SK-N-SH treated with all-trans-retinoic acid at 6 μM for 48 hours (cell line): ENCODE data around the gene REPS1.

Experiments used
- ATAC-seq: fragments of 200-7000 bp; cut with Tn5 transposase; 3 replicates; pipeline ENCODE4 v1.9.1; 2020; ENCODE audit warnings: mild to moderate bottlenecking, moderate library complexity
- ARNTL ChIP-seq: fragments of 450-650 bp; formaldehyde crosslinking; IDR thresholded peaks from 2 replicates; pipeline ENCODE4 v1.5.0; 2020; ENCODE audit warnings: low read depth, mild to moderate bottlenecking, moderate library complexity, borderline replicate concordance
- BACH2 ChIP-seq: fragments of 250-450 bp; sonication (Bioruptor Pico); IDR thresholded peaks from 2 replicates; pipeline ENCODE4 v1.9.0; 2021; ENCODE audit warnings: mild to moderate bottlenecking, borderline replicate concordance
- CSDC2 ChIP-seq: fragments of 250-450 bp; sonication (Bioruptor Pico); IDR thresholded peaks from 2 replicates; pipeline ENCODE4 v1.5.0; 2020; ENCODE audit warnings: mild to moderate bottlenecking, moderate library complexity
- ESRRG ChIP-seq: fragments of 250-450 bp; sonication (Bioruptor Pico); IDR thresholded peaks from 2 replicates; pipeline ENCODE4 v1.6.1; 2021; ENCODE audit warnings: mild to moderate bottlenecking
- GLIS3 ChIP-seq: fragments of 250-450 bp; sonication (Bioruptor Pico); IDR thresholded peaks from 2 replicates; pipeline ENCODE4 v1.5.0; 2020; ENCODE audit warnings: mild to moderate bottlenecking, moderate library complexity
- OSR1 ChIP-seq: fragments of 250-450 bp; sonication (Bioruptor Pico); IDR thresholded peaks from 2 replicates; pipeline ENCODE4 v1.8.0; 2022; ENCODE audit warnings: moderate library complexity, mild to moderate bottlenecking, inconsistent platforms
- POU6F1 ChIP-seq: fragments of 250-450 bp; sonication (Bioruptor Pico); IDR thresholded peaks from 2 replicates; pipeline ENCODE4 v1.8.0; 2021; ENCODE audit warnings: low read depth, mild to moderate bottlenecking, moderate library complexity, borderline replicate concordance
- PPARA ChIP-seq: fragments of 250-450 bp; sonication (Bioruptor Pico); IDR thresholded peaks from 2 replicates; pipeline ENCODE4 v1.5.0; 2020; ENCODE audit warnings: mild to moderate bottlenecking, borderline replicate concordance
- RARB ChIP-seq: fragments of 250-450 bp; sonication (Bioruptor Pico); IDR thresholded peaks from 2 replicates; pipeline ENCODE4 v1.8.0; 2021; ENCODE audit warnings: mild to moderate bottlenecking, moderate library complexity
- SNAI2 ChIP-seq: fragments of 250-450 bp; sonication (Bioruptor Pico); IDR thresholded peaks from 2 replicates; pipeline ENCODE4 v1.5.0; 2020; ENCODE audit warnings: mild to moderate bottlenecking, moderate library complexity
- TCF4 ChIP-seq: fragments of 250-450 bp; sonication (Bioruptor Pico); IDR thresholded peaks from 2 replicates; pipeline ENCODE4 v1.8.0; 2021; ENCODE audit warnings: mild to moderate bottlenecking, moderate library complexity, borderline replicate concordance
- TOX ChIP-seq: fragments of 250-450 bp; sonication (Bioruptor Pico); IDR thresholded peaks from 2 replicates; pipeline ENCODE4 v1.8.0; 2021; ENCODE audit warnings: mild to moderate bottlenecking, moderate library complexity, borderline replicate concordance
- TSHZ2 ChIP-seq: fragments of 250-450 bp; sonication (Bioruptor Pico); IDR thresholded peaks from 2 replicates; pipeline ENCODE4 v1.5.0; 2020; ENCODE audit warnings: mild to moderate bottlenecking, moderate library complexity
- ZC3H10 ChIP-seq: fragments of 250-450 bp; sonication (Bioruptor Pico); IDR thresholded peaks from 2 replicates; pipeline ENCODE4 v1.5.1; 2021; ENCODE audit warnings: mild to moderate bottlenecking, moderate library complexity
- ZFP3 ChIP-seq: fragments of 250-450 bp; sonication (Bioruptor Pico); IDR thresholded peaks from 2 replicates; pipeline ENCODE4 v1.5.0; 2020; ENCODE audit warnings: mild to moderate bottlenecking, moderate library complexity
- ZFP30 ChIP-seq: fragments of 450-650 bp; formaldehyde crosslinking; IDR thresholded peaks from 2 replicates; pipeline ENCODE4 v1.5.0; 2022; ENCODE audit warnings: mild to moderate bottlenecking, moderate library complexity
- ZNF565 ChIP-seq: fragments of 450-650 bp; formaldehyde crosslinking; conservative IDR thresholded peaks from 2 replicates; pipeline ENCODE4 v1.5.0; 2020; ENCODE audit warnings: low read depth, mild to moderate bottlenecking, moderate library complexity
- ZNF70 ChIP-seq: fragments of 450-650 bp; formaldehyde crosslinking; IDR thresholded peaks from 2 replicates; pipeline ENCODE4 v1.5.0; 2020; ENCODE audit warnings: mild to moderate bottlenecking, moderate library complexity
- ZNF8 ChIP-seq: fragments of 450-650 bp; formaldehyde crosslinking; IDR thresholded peaks from 2 replicates; pipeline ENCODE4 v1.5.0; 2020; ENCODE audit warnings: mild to moderate bottlenecking, moderate library complexity
- TF ChIP-seq, protein P1 (sequence below): fragments of 250-450 bp; sonication (Bioruptor Pico); IDR thresholded peaks from 2 replicates; pipeline ENCODE4 v1.5.1; 2020; ENCODE audit warnings: low read depth, mild to moderate bottlenecking, moderate library complexity
- TF ChIP-seq, protein P2 (sequence below): fragments of 250-450 bp; sonication (Bioruptor Pico); IDR thresholded peaks from 2 replicates; pipeline ENCODE4 v1.5.1; 2021; ENCODE audit warnings: mild to moderate bottlenecking, moderate library complexity
- TF ChIP-seq, protein P3 (sequence below): fragments of 250-450 bp; sonication (Bioruptor Pico); IDR thresholded peaks from 2 replicates; pipeline ENCODE4 v1.8.0; 2020; ENCODE audit warnings: mild to moderate bottlenecking, moderate library complexity, borderline replicate concordance

The REPS1 gene

GRCh38 chr6:138909511-138909910 is 78.5 kb downstream of the REPS1 start:
- no peak for ATAC-seq
- TF ChIP-seq RARB (CRISPR knock-in tag): no peak
- TF ChIP-seq TCF4 (CRISPR knock-in tag): no peak
- TF ChIP-seq TOX (CRISPR knock-in tag): no peak
- TF ChIP-seq, protein P1, sequence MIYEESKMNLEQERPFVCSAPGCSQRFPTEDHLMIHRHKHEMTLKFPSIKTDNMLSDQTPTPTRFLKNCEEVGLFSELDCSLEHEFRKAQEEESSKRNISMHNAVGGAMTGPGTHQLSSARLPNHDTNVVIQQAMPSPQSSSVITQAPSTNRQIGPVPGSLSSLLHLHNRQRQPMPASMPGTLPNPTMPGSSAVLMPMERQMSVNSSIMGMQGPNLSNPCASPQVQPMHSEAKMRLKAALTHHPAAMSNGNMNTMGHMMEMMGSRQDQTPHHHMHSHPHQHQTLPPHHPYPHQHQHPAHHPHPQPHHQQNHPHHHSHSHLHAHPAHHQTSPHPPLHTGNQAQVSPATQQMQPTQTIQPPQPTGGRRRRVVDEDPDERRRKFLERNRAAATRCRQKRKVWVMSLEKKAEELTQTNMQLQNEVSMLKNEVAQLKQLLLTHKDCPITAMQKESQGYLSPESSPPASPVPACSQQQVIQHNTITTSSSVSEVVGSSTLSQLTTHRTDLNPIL (CRISPR knock-in tag): no peak
- no peak for TF ChIP-seq BACH2 (CRISPR knock-in tag)
- TF ChIP-seq, all 23 proteins: peak for 0

DNA sequence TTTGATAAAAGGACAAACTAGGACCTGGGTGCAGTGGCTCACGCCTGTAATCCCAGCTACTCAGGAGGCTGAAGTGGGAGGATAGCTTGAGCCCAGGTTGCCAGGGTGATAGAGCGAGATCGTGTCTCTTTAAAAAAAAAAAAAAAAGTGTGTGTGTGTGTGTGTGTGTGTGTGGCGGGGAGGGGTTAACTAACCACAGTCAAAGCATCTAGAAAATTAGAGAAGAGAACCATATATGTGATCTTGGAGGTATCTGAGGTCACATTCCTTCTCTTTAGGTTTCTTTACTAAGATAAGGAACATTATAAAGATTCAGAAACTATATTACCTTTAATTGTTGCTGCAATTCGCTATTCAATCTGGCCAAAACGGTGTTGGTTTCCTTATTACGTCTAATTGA is 80.9 kb downstream of the REPS1 start:
- no peak for TF ChIP-seq ZNF70 (CRISPR knock-in tag)
- TF ChIP-seq ARNTL: no peak
- TF ChIP-seq ESRRG (CRISPR knock-in tag): no peak
- TF ChIP-seq BACH2 (CRISPR knock-in tag): no peak
- TF ChIP-seq, protein P2, sequence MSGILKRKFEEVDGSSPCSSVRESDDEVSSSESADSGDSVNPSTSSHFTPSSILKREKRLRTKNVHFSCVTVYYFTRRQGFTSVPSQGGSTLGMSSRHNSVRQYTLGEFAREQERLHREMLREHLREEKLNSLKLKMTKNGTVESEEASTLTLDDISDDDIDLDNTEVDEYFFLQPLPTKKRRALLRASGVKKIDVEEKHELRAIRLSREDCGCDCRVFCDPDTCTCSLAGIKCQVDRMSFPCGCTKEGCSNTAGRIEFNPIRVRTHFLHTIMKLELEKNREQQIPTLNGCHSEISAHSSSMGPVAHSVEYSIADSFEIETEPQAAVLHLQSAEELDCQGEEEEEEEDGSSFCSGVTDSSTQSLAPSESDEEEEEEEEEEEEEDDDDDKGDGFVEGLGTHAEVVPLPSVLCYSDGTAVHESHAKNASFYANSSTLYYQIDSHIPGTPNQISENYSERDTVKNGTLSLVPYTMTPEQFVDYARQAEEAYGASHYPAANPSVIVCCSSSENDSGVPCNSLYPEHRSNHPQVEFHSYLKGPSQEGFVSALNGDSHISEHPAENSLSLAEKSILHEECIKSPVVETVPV (CRISPR knock-in tag): no peak
- TF ChIP-seq CSDC2 (CRISPR knock-in tag): no peak
- TF ChIP-seq TSHZ2 (CRISPR knock-in tag): no peak
- no peak for TF ChIP-seq SNAI2
- no peak for TF ChIP-seq POU6F1
- TF ChIP-seq, protein P3, sequence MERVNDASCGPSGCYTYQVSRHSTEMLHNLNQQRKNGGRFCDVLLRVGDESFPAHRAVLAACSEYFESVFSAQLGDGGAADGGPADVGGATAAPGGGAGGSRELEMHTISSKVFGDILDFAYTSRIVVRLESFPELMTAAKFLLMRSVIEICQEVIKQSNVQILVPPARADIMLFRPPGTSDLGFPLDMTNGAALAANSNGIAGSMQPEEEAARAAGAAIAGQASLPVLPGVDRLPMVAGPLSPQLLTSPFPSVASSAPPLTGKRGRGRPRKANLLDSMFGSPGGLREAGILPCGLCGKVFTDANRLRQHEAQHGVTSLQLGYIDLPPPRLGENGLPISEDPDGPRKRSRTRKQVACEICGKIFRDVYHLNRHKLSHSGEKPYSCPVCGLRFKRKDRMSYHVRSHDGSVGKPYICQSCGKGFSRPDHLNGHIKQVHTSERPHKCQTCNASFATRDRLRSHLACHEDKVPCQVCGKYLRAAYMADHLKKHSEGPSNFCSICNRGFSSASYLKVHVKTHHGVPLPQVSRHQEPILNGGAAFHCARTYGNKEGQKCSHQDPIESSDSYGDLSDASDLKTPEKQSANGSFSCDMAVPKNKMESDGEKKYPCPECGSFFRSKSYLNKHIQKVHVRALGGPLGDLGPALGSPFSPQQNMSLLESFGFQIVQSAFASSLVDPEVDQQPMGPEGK: no peak
- TF ChIP-seq, protein P1 (CRISPR knock-in tag): no peak
- no peak for TF ChIP-seq ZFP3 (CRISPR knock-in tag)
- TF ChIP-seq ZFP30: no peak
- no peak for TF ChIP-seq RARB (CRISPR knock-in tag)
- no peak for TF ChIP-seq TCF4 (CRISPR knock-in tag)
- no peak for TF ChIP-seq GLIS3 (CRISPR knock-in tag)
- TF ChIP-seq OSR1 (CRISPR knock-in tag): no peak
- TF ChIP-seq PPARA (CRISPR knock-in tag): no peak
- no peak for TF ChIP-seq ZNF8 (CRISPR knock-in tag)
- no peak for ATAC-seq

DNA sequence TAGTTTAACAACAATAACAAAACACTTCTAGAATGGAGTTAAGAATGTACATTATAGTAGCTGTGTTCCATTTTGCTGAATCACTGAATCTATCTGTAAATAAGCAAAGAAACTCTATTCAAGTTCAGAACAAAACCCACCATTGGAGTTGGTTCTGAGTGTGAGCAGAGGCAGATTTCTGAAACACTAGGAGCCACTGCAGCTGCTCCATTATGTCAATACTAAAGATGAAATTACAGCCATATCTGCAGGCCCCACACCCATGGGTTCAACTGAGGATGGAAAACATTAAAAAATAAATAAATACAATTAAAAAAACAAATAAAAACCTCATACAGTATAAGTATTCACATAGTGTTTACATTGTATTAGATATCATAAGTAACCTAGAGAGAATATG is 91.0 kb downstream of the REPS1 start:
- no peak for TF ChIP-seq ZC3H10 (CRISPR knock-in tag)
- TF ChIP-seq RARB (CRISPR knock-in tag): no peak
- TF ChIP-seq, protein P1 (CRISPR knock-in tag): no peak
- TF ChIP-seq CSDC2 (CRISPR knock-in tag): no peak
- no peak for TF ChIP-seq ESRRG (CRISPR knock-in tag)
- no peak for TF ChIP-seq ZNF8 (CRISPR knock-in tag)
- TF ChIP-seq TSHZ2 (CRISPR knock-in tag): no peak
- no peak for TF ChIP-seq PPARA (CRISPR knock-in tag)
- TF ChIP-seq ZFP3 (CRISPR knock-in tag): no peak
- TF ChIP-seq ZNF565 (CRISPR knock-in tag): no peak
- no peak for ATAC-seq
